ENCODE data around the gene FADS1.

FADS1 gene

GRCh38 chr11:61760946-61761345, 55.9 kb downstream of the FADS1 start:
- no peak for DNase-seq (ENCODE audit: low read depth)

- no peak for DNase-seq (ENCODE audit: low read depth)
Observed at GRCh38 chr11:61757213-61757862, 59.5 kb downstream of the FADS1 start.

- no peak for DNase-seq (ENCODE audit: low read depth)
Observed at GRCh38 chr11:61756452-61757212, 60.2 kb downstream of the FADS1 start.

- no peak for DNase-seq (ENCODE audit: low read depth)
Observed at GRCh38 chr11:61756147-61756451, 60.7 kb downstream of the FADS1 start.

- no peak for DNase-seq (ENCODE audit: low read depth)
Observed at GRCh38 chr11:61754534-61755482, 62.0 kb downstream of the FADS1 start.

- DNase-seq (ENCODE audit: low read depth) = no peak
Observed at GRCh38 chr11:61753672-61754071, 63.1 kb downstream of the FADS1 start.

GRCh38 chr11:61752925-61753521, 63.8 kb downstream of the FADS1 start:
- no peak for DNase-seq (ENCODE audit: low read depth)

GRCh38 chr11:61752117-61752924, 64.5 kb downstream of the FADS1 start, which contains the start of gene MYRF:
TSS of gene MYRF (plus strand) at chr11:61752636. CDS start at chr11:61752745, 109 bp downstream.
- DNase-seq (ENCODE audit: low read depth) = peak; percentile 39

- DNase-seq (ENCODE audit: low read depth) = no peak
Observed at GRCh38 chr11:61751384-61751783, 65.4 kb downstream of the FADS1 start.

GRCh38 chr11:61750631-61751273, 66.1 kb downstream of the FADS1 start:
- no peak for DNase-seq (ENCODE audit: low read depth)
